HepG2 (cell line): ENCODE data around the gene E2F3. TPM values are rescaled to one million over a fixed set of nuclear protein-coding genes. Genes with fewer than 3 reads are reported as not detected.
A peak's percentile ranks its signal among the peaks of the same experiment; 100 is the strongest.

Source experiments
- EEA1 ChIP-seq: sonication (generic); formaldehyde crosslinking; IDR thresholded peaks from 2 replicates; pipeline ENCODE4 v1.5.1; 2020; ENCODE audit warnings: mild to moderate bottlenecking, missing genetic modification reagents, borderline replicate concordance
- ETV5 ChIP-seq: IDR thresholded peaks from 2 replicates; pipeline ENCODE4 v1.6.1; 2018; ENCODE audit warnings: missing biosample characterization, missing genetic modification reagents, inconsistent platforms, borderline replicate concordance
- GABPA ChIP-seq, 2 experiments: IDR thresholded peaks; 2 replicates each; pipeline ENCODE4 v1.6.1; 2011 to 2016; ENCODE audit warnings: low read depth in 2 of 2, low read length in 1 of 2, missing biosample characterization in 1 of 2, missing genetic modification characterization in 1 of 2
- GABPB1 ChIP-seq: IDR thresholded peaks from 2 replicates; pipeline ENCODE4 v1.6.1; 2016; ENCODE audit warnings: mild to moderate bottlenecking, missing genetic modification reagents, moderate library complexity, missing compliant biosample characterization
- GATAD2A ChIP-seq: IDR thresholded peaks from 2 replicates; pipeline ENCODE4 v1.6.1; 2016
- HMGXB4 ChIP-seq, 2 experiments: sonication (generic) in 1 of 2; formaldehyde crosslinking in 1 of 2; IDR thresholded peaks; 2 replicates each; pipeline versions ENCODE4 v1.4.0 to v1.6.1; 2018 to 2020; ENCODE audit warnings: missing genetic modification reagents in 2 of 2, borderline replicate concordance in 1 of 2, low read depth in 1 of 2, mild to moderate bottlenecking in 1 of 2, missing biosample characterization in 1 of 2
- IKZF5 ChIP-seq: IDR thresholded peaks from 2 replicates; pipeline ENCODE4 v1.6.1; 2018; ENCODE audit warnings: missing genetic modification reagents, mild to moderate bottlenecking, missing compliant biosample characterization
- IRF2 ChIP-seq: IDR thresholded peaks from 2 replicates; pipeline ENCODE4 v1.6.1; 2018; ENCODE audit warnings: missing genetic modification reagents, missing compliant biosample characterization
- ISL2 ChIP-seq: sonication (generic); formaldehyde crosslinking; IDR thresholded peaks from 2 replicates; pipeline ENCODE4 v1.5.0; 2020; ENCODE audit warnings: missing genetic modification reagents
- MXD4 ChIP-seq: IDR thresholded peaks from 2 replicates; pipeline ENCODE4 v1.6.1; 2016; ENCODE audit warnings: mild to moderate bottlenecking, missing biosample characterization, missing genetic modification reagents
- RAD21 ChIP-seq: fragments of 450-650 bp; formaldehyde crosslinking; IDR thresholded peaks from 2 replicates; pipeline ENCODE4 v1.5.0; 2020; ENCODE audit warnings: mild to moderate bottlenecking
- SIX4 ChIP-seq: sonication (generic); formaldehyde crosslinking; IDR thresholded peaks from 2 replicates; pipeline ENCODE4 v1.4.0; 2020; ENCODE audit warnings: missing genetic modification reagents
- SMAD3 ChIP-seq: sonication (generic); formaldehyde crosslinking; IDR thresholded peaks from 2 replicates; pipeline ENCODE4 v1.4.0; 2020; ENCODE audit warnings: missing genetic modification reagents
- SMC3 ChIP-seq: IDR thresholded peaks from 2 replicates; pipeline ENCODE4 v1.6.1; 2011; ENCODE audit warnings: low read length, improper control_type of control experiment
- STAG1 ChIP-seq: sonication (generic); formaldehyde crosslinking; IDR thresholded peaks from 2 replicates; pipeline ENCODE4 v1.4.0; 2020; ENCODE audit warnings: missing genetic modification reagents
- XRCC5 ChIP-seq: fragments of 200-400 bp; formaldehyde crosslinking; optimal IDR thresholded peaks from 2 replicates; pipeline ENCODE3; 2017; ENCODE audit warnings: mild to moderate bottlenecking, low read length
- ZNF18 ChIP-seq: sonication (generic); formaldehyde crosslinking; IDR thresholded peaks from 2 replicates; pipeline ENCODE4 v1.8.0; 2022; ENCODE audit warnings: mild to moderate bottlenecking, missing genetic modification reagents; ENCODE audit not compliant: insufficient replicate concordance
- ZNF496 ChIP-seq: sonication (generic); formaldehyde crosslinking; IDR thresholded peaks from 2 replicates; pipeline ENCODE4 v1.8.1; 2023; ENCODE audit warnings: mild to moderate bottlenecking, moderate library complexity, missing genetic modification reagents; ENCODE audit not compliant: insufficient replicate concordance
- polyA plus RNA-seq, 8 experiments: library from polyadenylated mRNA; depleted of rRNA in 3 of 8; stranded (reverse) in 7 of 8; unstranded in 1 of 8; fragments of >200 nt; fragmentation: Illumina TruSeq in 4 of 8; extraction: Trizol in 4 of 8; gene quantifications; 2 replicates each; pipeline versions ENCODE4 v1.2.1 to v1.2.3, GENCODE V29; 2011 to 2016; ENCODE audit warnings: low read depth in 4 of 8, missing spikeins in 1 of 8, mixed read lengths in 1 of 8; ENCODE audit not compliant: insufficient read depth in 1 of 8
- total RNA-seq, 5 experiments: library from RNA; depleted of rRNA; stranded (reverse); fragments of >200 nt; fragmentation: Illumina TruSeq; extraction: Trizol; gene quantifications; 2 replicates each; pipeline ENCODE4 v1.2.3, GENCODE V29; 2016; ENCODE audit warnings: low read depth in 1 of 5
- TF ChIP-seq, protein P1 (sequence below): sonication (generic); formaldehyde crosslinking; IDR thresholded peaks from 2 replicates; pipeline ENCODE4 v1.5.0; 2020; ENCODE audit warnings: mild to moderate bottlenecking, missing genetic modification reagents, moderate library complexity
- TF ChIP-seq, protein P2 (sequence below): sonication (generic); formaldehyde crosslinking; IDR thresholded peaks from 2 replicates; pipeline ENCODE4 v1.4.0; 2020; ENCODE audit warnings: missing genetic modification reagents
- TF ChIP-seq, protein P3 (sequence below): IDR thresholded peaks from 2 replicates; pipeline ENCODE4 v1.6.1; 2018; ENCODE audit warnings: missing genetic modification reagents

Gene E2F3
- total and polyA plus RNA-seq, 2 of the 13 experiments (the other 11 are each of a cell fraction or from before 2014, with no cell fraction given), result 8.5 to 12.7 TPM

DNA sequence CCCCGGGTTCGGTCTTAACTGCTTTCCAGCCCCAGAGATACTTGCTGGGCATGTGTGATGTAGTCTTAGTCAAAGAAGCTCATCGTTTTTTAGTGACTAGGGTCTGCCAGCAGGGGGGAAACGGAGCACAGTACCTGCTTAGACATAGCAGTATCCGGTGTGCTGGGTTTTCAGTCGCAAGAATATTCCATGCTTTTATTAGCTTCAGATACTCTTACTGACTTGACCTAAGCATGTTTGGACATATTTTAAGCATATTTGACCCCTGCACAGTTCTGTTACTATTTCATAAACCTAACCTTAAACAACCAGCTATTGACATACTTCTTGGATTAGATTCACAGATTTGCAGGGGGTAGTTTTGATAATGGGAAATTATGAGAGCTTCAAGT, 3.0 kb downstream of the E2F3 start (continued):
- TF ChIP-seq IKZF5 (CRISPR knock-in tag) (0 out of 2 replicates have a peak, but pooled peaks have one; percentile 27), SIX4 (0 out of 2 replicates have a peak, but pooled peaks have one; percentile 8), EEA1 (no peak), GATAD2A (CRISPR knock-in tag) (peak; percentile 54; the same call in 1 of the 2 replicates), STAG1 (CRISPR knock-in tag) (peak; percentile 65), XRCC5 (peak; percentile 73), ZNF18 (CRISPR knock-in tag) (peak; percentile 27), ETV5 (CRISPR knock-in tag) (peak; percentile 40; the same call in 1 of the 2 replicates), SMAD3 (CRISPR knock-in tag) (0 out of 2 replicates have a peak, but pooled peaks have one; percentile 10), GABPB1 (no peak), MXD4 (CRISPR knock-in tag) (peak; percentile 24; the same call in 1 of the 2 replicates), SMC3 (peak; percentile 60), HMGXB4 (CRISPR knock-in tag; IDR thresholded peaks at IDR 0.05; ENCODE audit: borderline replicate concordance in 1 of 2, low read depth in 1 of 2) (peak; percentile 44 to 78; a peak in 1 of 4 replicates), RAD21 (CRISPR knock-in tag) (peak; percentile 54; the same call in 1 of the 2 replicates), ZNF496 (CRISPR knock-in tag) (no peak), IRF2 (CRISPR knock-in tag) (0 out of 2 replicates have a peak, but pooled peaks have one; percentile 12), ISL2 (0 out of 2 replicates have a peak, but pooled peaks have one; percentile 18), GABPA (IDR thresholded peaks at IDR 0.05; ENCODE audit: low read depth, low read length) (no peak), GABPA (CRISPR knock-in tag; IDR thresholded peaks at IDR 0.05; ENCODE audit: low read depth) (0 out of 2 replicates have a peak, but pooled peaks have one; percentile 18)
- TF ChIP-seq, protein P1, sequence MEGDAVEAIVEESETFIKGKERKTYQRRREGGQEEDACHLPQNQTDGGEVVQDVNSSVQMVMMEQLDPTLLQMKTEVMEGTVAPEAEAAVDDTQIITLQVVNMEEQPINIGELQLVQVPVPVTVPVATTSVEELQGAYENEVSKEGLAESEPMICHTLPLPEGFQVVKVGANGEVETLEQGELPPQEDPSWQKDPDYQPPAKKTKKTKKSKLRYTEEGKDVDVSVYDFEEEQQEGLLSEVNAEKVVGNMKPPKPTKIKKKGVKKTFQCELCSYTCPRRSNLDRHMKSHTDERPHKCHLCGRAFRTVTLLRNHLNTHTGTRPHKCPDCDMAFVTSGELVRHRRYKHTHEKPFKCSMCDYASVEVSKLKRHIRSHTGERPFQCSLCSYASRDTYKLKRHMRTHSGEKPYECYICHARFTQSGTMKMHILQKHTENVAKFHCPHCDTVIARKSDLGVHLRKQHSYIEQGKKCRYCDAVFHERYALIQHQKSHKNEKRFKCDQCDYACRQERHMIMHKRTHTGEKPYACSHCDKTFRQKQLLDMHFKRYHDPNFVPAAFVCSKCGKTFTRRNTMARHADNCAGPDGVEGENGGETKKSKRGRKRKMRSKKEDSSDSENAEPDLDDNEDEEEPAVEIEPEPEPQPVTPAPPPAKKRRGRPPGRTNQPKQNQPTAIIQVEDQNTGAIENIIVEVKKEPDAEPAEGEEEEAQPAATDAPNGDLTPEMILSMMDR (CRISPR knock-in tag), result peak; percentile 74
- TF ChIP-seq, protein P2, sequence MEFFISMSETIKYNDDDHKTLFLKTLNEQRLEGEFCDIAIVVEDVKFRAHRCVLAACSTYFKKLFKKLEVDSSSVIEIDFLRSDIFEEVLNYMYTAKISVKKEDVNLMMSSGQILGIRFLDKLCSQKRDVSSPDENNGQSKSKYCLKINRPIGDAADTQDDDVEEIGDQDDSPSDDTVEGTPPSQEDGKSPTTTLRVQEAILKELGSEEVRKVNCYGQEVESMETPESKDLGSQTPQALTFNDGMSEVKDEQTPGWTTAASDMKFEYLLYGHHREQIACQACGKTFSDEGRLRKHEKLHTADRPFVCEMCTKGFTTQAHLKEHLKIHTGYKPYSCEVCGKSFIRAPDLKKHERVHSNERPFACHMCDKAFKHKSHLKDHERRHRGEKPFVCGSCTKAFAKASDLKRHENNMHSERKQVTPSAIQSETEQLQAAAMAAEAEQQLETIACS (CRISPR knock-in tag), result no peak
- TF ChIP-seq, protein P3, sequence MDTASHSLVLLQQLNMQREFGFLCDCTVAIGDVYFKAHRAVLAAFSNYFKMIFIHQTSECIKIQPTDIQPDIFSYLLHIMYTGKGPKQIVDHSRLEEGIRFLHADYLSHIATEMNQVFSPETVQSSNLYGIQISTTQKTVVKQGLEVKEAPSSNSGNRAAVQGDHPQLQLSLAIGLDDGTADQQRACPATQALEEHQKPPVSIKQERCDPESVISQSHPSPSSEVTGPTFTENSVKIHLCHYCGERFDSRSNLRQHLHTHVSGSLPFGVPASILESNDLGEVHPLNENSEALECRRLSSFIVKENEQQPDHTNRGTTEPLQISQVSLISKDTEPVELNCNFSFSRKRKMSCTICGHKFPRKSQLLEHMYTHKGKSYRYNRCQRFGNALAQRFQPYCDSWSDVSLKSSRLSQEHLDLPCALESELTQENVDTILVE (CRISPR knock-in tag), result 0 out of 2 replicates have a peak, but pooled peaks have one; percentile 18
